D721Med (cell line): ENCODE results near the gene HBA2.

ENCODE experiments used
- DNase-seq: peaks from one replicate; pipeline ENCODE4 v3.0.0; 2011; ENCODE audit warnings: low spot score; ENCODE audit not compliant: insufficient read length
- FAIRE-seq: peaks from 2 replicates; lab custom pipeline; 2011; peaks lifted over from hg19 to GRCh38; lab: Jason Lieb, UNC
- TF ChIP-seq, protein P1 (sequence below): IDR thresholded peaks from 2 replicates; pipeline ENCODE4 v1.5.1; 2012; ENCODE audit warnings: mild to moderate bottlenecking, control low read depth; ENCODE audit not compliant: insufficient read depth; ENCODE audit errors: missing control alignments

Gene HBA2

DNA sequence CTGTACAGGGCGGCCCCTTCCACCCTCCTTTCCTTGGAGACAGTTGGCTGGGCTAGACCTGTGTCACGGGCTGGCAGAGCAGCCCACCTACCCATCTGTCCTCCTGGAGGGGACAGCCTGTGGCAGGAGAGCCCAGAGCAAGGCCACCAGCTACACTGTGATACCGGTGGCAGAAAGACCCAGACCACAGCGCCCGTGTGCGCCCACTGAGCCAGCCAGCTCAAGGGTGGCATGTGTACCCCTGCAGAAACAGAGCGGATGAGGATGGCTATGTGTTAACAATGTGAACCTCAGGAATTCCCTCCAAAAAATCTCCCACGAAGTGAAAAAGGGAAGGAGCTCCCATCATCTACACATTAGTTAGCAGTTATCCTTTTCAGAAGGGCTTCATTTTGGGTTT is 14.7 kb downstream of the HBA2 start:
- TF ChIP-seq, protein P1, sequence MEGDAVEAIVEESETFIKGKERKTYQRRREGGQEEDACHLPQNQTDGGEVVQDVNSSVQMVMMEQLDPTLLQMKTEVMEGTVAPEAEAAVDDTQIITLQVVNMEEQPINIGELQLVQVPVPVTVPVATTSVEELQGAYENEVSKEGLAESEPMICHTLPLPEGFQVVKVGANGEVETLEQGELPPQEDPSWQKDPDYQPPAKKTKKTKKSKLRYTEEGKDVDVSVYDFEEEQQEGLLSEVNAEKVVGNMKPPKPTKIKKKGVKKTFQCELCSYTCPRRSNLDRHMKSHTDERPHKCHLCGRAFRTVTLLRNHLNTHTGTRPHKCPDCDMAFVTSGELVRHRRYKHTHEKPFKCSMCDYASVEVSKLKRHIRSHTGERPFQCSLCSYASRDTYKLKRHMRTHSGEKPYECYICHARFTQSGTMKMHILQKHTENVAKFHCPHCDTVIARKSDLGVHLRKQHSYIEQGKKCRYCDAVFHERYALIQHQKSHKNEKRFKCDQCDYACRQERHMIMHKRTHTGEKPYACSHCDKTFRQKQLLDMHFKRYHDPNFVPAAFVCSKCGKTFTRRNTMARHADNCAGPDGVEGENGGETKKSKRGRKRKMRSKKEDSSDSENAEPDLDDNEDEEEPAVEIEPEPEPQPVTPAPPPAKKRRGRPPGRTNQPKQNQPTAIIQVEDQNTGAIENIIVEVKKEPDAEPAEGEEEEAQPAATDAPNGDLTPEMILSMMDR, result no peak
- DNase-seq (no peak), FAIRE-seq (no peak)

DNA sequence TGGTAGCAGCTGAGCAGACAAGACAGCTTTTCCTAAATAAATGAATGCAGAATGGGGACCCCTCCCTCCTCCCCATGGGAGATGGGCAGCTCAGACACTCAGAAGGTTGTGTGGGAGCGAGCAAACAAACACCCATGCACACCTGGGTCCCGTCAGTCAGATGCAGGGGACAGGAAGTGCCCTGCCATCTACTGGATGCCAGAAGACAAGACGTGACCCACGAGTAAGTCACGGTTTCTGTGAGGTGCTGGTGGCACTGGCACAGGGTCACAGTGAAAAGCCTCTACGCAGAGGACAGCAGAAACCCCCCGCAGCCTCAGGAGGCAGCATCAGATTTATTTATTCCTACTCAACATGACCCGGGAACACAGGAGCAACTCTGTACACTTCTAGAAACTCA is 16.0 kb downstream of the HBA2 start:
- no peak for DNase-seq
- FAIRE-seq, result no peak

DNA sequence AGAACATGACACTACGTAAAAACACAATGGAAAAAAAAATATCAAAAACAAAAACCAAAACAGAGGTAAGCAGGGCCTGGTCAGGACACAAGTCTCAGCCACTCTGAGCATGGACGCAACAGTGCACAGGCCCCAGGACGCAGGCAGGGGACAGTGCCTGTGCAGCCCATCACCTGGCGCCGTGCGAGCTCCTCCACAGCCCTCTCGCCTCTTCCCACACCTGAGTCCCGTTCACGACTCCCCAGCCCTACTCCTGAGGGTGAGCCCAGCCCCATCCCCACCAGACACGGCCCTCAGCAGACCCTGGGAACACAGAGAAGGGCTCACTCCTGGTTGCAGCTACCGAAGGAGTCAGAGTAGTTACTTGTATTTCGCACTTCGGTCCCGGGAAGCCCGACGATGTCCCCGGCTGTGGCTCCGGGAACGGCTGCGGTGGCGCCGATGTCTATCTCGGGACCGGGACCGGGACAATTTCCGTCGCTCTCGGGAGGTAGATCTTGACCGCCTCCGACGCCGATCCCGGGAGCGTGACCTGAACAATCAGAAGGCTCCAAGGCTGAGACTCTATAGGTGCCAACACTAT is 17.0 kb downstream of the HBA2 start:
- DNase-seq (no peak), FAIRE-seq (no peak)
- TF ChIP-seq, protein P1, result no peak

More for the DNA sequence above, 16.0 kb downstream of the HBA2 start:
- TF ChIP-seq, protein P1, result peak; percentile 17

DNA sequence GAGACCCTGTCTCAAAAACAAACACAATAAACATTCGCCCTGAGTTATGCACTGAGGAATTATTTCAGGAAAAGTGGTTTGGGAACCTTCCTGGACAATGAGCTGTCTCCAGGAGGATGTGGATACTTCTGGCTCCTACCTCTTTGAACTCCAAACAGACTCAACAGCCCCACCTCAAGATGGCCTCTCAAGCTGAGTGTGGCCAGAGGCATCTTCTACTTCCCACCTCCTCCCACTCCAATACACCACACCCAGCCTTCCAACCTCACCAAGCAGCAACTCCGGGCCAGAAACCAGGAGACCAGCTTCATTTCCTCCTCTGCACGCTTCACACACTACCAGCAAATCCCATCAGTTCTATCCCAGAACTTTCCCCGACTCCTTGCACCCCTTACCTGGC is 19.2 kb downstream of the HBA2 start:
- TF ChIP-seq, protein P1, result no peak
- FAIRE-seq (no peak), DNase-seq (no peak)

DNA sequence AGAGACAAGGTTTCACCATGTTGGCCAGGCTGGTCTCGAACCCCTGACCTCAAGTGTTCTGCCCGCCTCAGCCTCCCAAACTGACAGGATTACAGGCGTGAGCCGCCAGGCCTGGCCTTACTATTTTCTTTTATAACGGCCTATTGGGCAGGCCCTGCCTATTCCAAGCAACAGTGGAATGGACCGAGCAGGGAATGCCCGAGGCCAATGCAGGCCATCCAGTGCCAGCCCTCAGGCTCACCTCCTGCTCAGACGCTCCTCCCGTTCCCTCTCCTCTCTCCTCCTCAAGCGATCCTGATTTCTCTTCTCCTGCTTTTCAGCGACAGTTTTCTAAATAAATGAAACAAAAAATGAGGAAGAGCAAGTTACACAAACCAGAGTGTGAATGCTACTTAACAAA is 20.0 kb downstream of the HBA2 start:
- no peak for DNase-seq
- TF ChIP-seq, protein P1, result no peak
- no peak for FAIRE-seq

DNA sequence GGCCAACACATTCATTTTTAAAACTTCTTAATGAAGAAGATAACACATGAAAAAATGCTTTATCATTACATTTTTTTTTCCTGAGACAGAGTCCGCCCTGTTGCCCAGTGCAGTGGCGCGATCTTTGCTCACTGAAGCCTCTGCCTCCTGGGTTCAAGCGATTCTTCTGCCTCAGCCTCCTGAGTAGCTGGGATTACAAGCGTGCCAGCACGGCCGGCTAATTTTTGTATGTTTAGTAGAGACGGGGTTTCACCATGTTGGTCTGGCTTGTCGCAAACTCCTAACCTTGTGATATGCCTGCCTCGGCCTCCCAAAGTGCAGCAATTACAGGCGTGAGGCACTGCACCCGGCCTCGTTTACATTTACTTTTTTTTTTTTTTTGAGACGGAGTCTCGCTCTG is 20.8 kb downstream of the HBA2 start:
- TF ChIP-seq, protein P1, result no peak
- DNase-seq (no peak), FAIRE-seq (no peak)

DNA sequence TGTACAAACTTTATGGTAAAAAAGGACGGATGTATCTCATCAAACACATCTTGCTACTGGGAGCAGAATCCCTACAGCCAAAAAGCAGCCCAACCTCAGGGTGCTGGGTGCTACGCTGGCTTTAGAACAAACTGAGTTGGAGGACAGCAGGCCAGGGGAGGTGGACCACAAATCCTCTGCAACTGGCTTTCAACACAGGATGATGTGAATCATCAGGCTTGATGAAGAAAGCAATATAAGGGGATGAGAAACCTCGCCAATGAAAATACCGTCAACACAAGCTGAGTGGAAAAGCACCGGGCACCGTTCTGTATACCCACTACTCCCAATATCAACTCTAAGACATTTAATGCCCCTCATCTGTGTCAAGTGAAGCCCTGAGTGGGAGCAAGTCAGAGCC is 21.8 kb downstream of the HBA2 start:
- FAIRE-seq (no peak), DNase-seq (no peak)
- TF ChIP-seq, protein P1, result no peak
